Frontal cortex (tissue), 4 donors: ENCODE results near the gene UBAC2. TPM values are rescaled to one million over a fixed set of nuclear protein-coding genes. Genes with fewer than 3 reads are reported as not detected.

Experiments
- DNase-seq, 2 donors: peaks; one replicate each; pipeline ENCODE4 v3.0.0; 2012; ENCODE audit warnings: low spot score in 2 of 2
- FAIRE-seq: peaks from 2 replicates; lab custom pipeline; 2012; peaks lifted over from hg19 to GRCh38; lab: Jason Lieb, UNC
- total RNA-seq: library from RNA; depleted of rRNA; stranded (reverse); fragments of >200 nt; gene quantifications from one replicate; pipeline ENCODE4 v1.2.3, GENCODE V29; 2014
- donor health status: control.
- donor health status: control.
- donor health status: control.

The UBAC2 gene
- total RNA-seq, 1 donor from 2014 or later, result 42.4 TPM

- FAIRE-seq, result no peak
- DNase-seq, result no peak
These were observed 121.1 kb downstream of the UBAC2 start for GRCh38 chr13:99321709-99322108.

GRCh38 chr13:99322297-99323103 lies 121.8 kb downstream of the UBAC2 start:
- FAIRE-seq (no peak), DNase-seq (no peak)

GRCh38 chr13:99323488-99323887 lies 122.8 kb downstream of the UBAC2 start:
- no peak for DNase-seq
- FAIRE-seq, result no peak

GRCh38 chr13:99326012-99326411 lies 125.4 kb downstream of the UBAC2 start:
- no peak for FAIRE-seq

GRCh38 chr13:99327126-99327525 lies 126.5 kb downstream of the UBAC2 start:
- FAIRE-seq (no peak), DNase-seq (no peak)

More at GRCh38 chr13:99326012-99326411, 125.4 kb downstream of the UBAC2 start:
- DNase-seq, result no peak

- FAIRE-seq (no peak), DNase-seq (no peak)
These were observed 127.1 kb downstream of the UBAC2 start for GRCh38 chr13:99327761-99328160.

- DNase-seq (no peak), FAIRE-seq (no peak)
These were observed 128.8 kb downstream of the UBAC2 start for GRCh38 chr13:99329477-99329876.

GRCh38 chr13:99330942-99331341 lies 130.3 kb downstream of the UBAC2 start:
- FAIRE-seq, result no peak
- DNase-seq, result no peak

GRCh38 chr13:99331881-99332293 lies 131.2 kb downstream of the UBAC2 start:
- DNase-seq, result no peak
- no peak for FAIRE-seq

- FAIRE-seq (no peak), DNase-seq (no peak)
These were observed 131.8 kb downstream of the UBAC2 start for GRCh38 chr13:99332456-99332855.

- DNase-seq (no peak), FAIRE-seq (no peak)
These were observed 133.6 kb downstream of the UBAC2 start for GRCh38 chr13:99334221-99334620.

- DNase-seq (no peak), FAIRE-seq (no peak)
These were observed 134.4 kb downstream of the UBAC2 start for GRCh38 chr13:99335087-99335486.

GRCh38 chr13:99335603-99336002 lies 134.9 kb downstream of the UBAC2 start:
- FAIRE-seq, result no peak
- no peak for DNase-seq

GRCh38 chr13:99339230-99339721 lies 138.6 kb downstream of the UBAC2 start:
- DNase-seq (no peak), FAIRE-seq (no peak)

GRCh38 chr13:99339736-99340397 lies 139.2 kb downstream of the UBAC2 start:
- DNase-seq (no peak), FAIRE-seq (no peak)

GRCh38 chr13:99340638-99341037 lies 140.0 kb downstream of the UBAC2 start:
- FAIRE-seq (no peak), DNase-seq (no peak)

- DNase-seq (no peak), FAIRE-seq (no peak)
These were observed 141.5 kb downstream of the UBAC2 start for GRCh38 chr13:99341969-99342722.

GRCh38 chr13:99342723-99343315 lies 142.2 kb downstream of the UBAC2 start:
- DNase-seq (no peak), FAIRE-seq (no peak)

GRCh38 chr13:99344610-99345208 lies 144.1 kb downstream of the UBAC2 start:
- DNase-seq (no peak), FAIRE-seq (no peak)

- DNase-seq, result no peak
- FAIRE-seq, result no peak
These were observed 144.7 kb downstream of the UBAC2 start for GRCh38 chr13:99345345-99345744.
